ENCODE results near the gene XIRP2. TPM values are rescaled to one million over a fixed set of nuclear protein-coding genes. Genes with fewer than 3 reads are reported as not detected.
"Not testable (repeated sequence)": the region's sequence is repeated elsewhere in the genome, so short reads cannot be mapped to it uniquely, and the experiment has no call there.

The XIRP2 gene
- total and polyA plus RNA-seq, 5 donors from 2014 or later, result 0.15 TPM; not detected in 4

- no peak overlapping the region for H3K27ac ChIP-seq (ENCODE audit: insufficient read depth, low read length, poor library complexity, severe bottlenecking)
- H3K4me1 Mint-ChIP-seq, result no peaks in the 10 kb centered on the region
- no peak overlapping the region for H3K27ac Mint-ChIP-seq
- no peaks in the 10 kb centered on the region for H3K4me1 ChIP-seq (ENCODE audit: control insufficient read depth, insufficient read depth, low read length, poor library complexity, severe bottlenecking)
- no peak overlapping the region for H3K4me3 Mint-ChIP-seq
- ATAC-seq (ENCODE audit: low read depth in 2 of 2) (no peak), DNase-seq (no peak)
- no peaks in the 10 kb centered on the region for H3K9me3 ChIP-seq (ENCODE audit: control insufficient read depth in 2 of 2, low read length in 2 of 2)
- H3K27me3 ChIP-seq (ENCODE audit: control insufficient read depth, insufficient read depth, low read length), result no peaks in the 10 kb centered on the region
- H3K36me3 ChIP-seq (ENCODE audit: control insufficient read depth, insufficient read depth, low read length), result no peaks in the 10 kb centered on the region
- H3K27me3 Mint-ChIP-seq, result no peaks in the 10 kb centered on the region
- H3K4me3 ChIP-seq (ENCODE audit: low read depth, low read length), result no peak overlapping the region
- H3K9me3 Mint-ChIP-seq, result peaks cover 0 to 3% (median 0%) of the 10 kb centered on the region in 7 donors
- H3K36me3 Mint-ChIP-seq, result no peaks in the 10 kb centered on the region
These were observed 164.5 kb downstream of the XIRP2 start for GRCh38 chr2:167052825-167053224.

DNA sequence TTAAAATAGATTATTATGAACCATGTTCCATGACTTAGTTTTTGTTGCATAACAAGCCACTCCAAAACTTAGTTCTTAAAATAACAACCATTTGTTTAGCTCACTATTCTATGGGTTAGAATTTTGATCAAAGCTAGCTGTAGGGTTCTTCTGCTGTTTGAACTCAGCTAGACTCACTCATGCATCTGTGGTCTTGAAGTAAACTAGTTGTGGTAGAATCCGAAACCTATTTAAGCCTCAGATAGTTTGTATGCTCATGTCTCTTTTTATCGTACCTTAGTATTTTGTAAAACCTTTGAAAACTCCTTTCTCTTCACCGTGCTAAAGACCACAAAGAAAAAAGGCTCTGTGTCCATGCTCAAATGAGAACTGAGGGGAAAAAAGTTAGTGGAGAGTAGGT is 166.6 kb downstream of the XIRP2 start:
- Histone ChIP-seq H3K36me3 (ENCODE audit: control insufficient read depth, insufficient read depth, low read length) (no peaks in the 10 kb centered on the region), H3K27me3 (ENCODE audit: control insufficient read depth, insufficient read depth, low read length) (no peaks in the 10 kb centered on the region), H3K4me1 (ENCODE audit: control insufficient read depth, insufficient read depth, low read length, poor library complexity, severe bottlenecking) (no peaks in the 10 kb centered on the region), H3K9me3 (ENCODE audit: control insufficient read depth in 2 of 2, low read length in 2 of 2) (peaks cover 0 to 1% of the 10 kb centered on the region in 2 experiments), H3K27ac (ENCODE audit: insufficient read depth, low read length, poor library complexity, severe bottlenecking) (no peak overlapping the region), H3K4me3 (ENCODE audit: low read depth, low read length) (no peak overlapping the region)
- DNase-seq, result no peak
- Mint-ChIP-seq H3K36me3 (no peaks in the 10 kb centered on the region), H3K4me1 (no peaks in the 10 kb centered on the region), H3K27me3 (no peaks in the 10 kb centered on the region), H3K9me3 (peaks cover 0 to 7% (median 3%) of the 10 kb centered on the region in 7 donors), H3K4me3 (no peak overlapping the region), H3K27ac (no peak overlapping the region)
- ATAC-seq (ENCODE audit: low read depth in 2 of 2), result no peak

DNA sequence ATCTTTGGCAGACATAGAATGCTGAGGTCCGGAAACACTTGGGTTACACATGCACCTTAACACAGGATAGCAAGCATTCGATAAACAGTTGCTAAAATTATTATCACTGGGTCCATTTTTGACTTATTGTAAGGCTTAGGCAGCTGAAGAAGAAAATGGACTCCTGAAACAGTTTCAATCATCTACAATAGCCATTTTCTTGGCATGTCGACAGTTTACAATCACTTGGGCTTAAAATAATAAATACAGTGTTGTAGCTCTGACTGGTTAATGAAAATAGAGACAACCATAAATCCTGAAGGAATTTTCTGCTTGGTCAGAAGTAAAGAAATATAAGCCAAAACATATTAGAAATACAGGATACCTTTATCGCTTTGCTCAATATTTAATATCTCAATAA is 169.2 kb downstream of the XIRP2 start:
- Mint-ChIP-seq H3K36me3 (no peaks in the 10 kb centered on the region), H3K9me3 (peaks cover 0 to 7% (median 5%) of the 10 kb centered on the region in 7 donors), H3K27ac (no peak overlapping the region), H3K4me3 (no peak overlapping the region), H3K4me1 (no peaks in the 10 kb centered on the region), H3K27me3 (no peaks in the 10 kb centered on the region)
- Histone ChIP-seq H3K27me3 (ENCODE audit: control insufficient read depth, insufficient read depth, low read length) (no peaks in the 10 kb centered on the region), H3K4me1 (ENCODE audit: control insufficient read depth, insufficient read depth, low read length, poor library complexity, severe bottlenecking) (no peaks in the 10 kb centered on the region), H3K9me3 (ENCODE audit: control insufficient read depth in 2 of 2, low read length in 2 of 2) (peaks cover 0 to 1% of the 10 kb centered on the region in 2 experiments), H3K27ac (ENCODE audit: insufficient read depth, low read length, poor library complexity, severe bottlenecking) (no peak overlapping the region), H3K4me3 (ENCODE audit: low read depth, low read length) (no peak overlapping the region), H3K36me3 (ENCODE audit: control insufficient read depth, insufficient read depth, low read length) (no peaks in the 10 kb centered on the region)
- ATAC-seq (ENCODE audit: low read depth in 2 of 2) (no peak), DNase-seq (no peak)

GRCh38 chr2:167059173-167059572 is 170.9 kb downstream of the XIRP2 start:
- Mint-ChIP-seq H3K27me3 (no peaks in the 10 kb centered on the region), H3K27ac (no peak overlapping the region), H3K36me3 (no peaks in the 10 kb centered on the region), H3K4me1 (no peaks in the 10 kb centered on the region), H3K4me3 (no peak overlapping the region), H3K9me3 (peaks cover 0 to 7% (median 5%) of the 10 kb centered on the region in 7 donors)
- no peak overlapping the region for H3K4me3 ChIP-seq (ENCODE audit: low read depth, low read length)
- H3K9me3 ChIP-seq (ENCODE audit: control insufficient read depth in 2 of 2, low read length in 2 of 2), result peaks cover 0 to 1% of the 10 kb centered on the region in 2 experiments
- H3K27me3 ChIP-seq (ENCODE audit: control insufficient read depth, insufficient read depth, low read length), result no peaks in the 10 kb centered on the region
- no peaks in the 10 kb centered on the region for H3K4me1 ChIP-seq (ENCODE audit: control insufficient read depth, insufficient read depth, low read length, poor library complexity, severe bottlenecking)
- H3K36me3 ChIP-seq (ENCODE audit: control insufficient read depth, insufficient read depth, low read length), result no peaks in the 10 kb centered on the region
- no peak for DNase-seq
- no peak overlapping the region for H3K27ac ChIP-seq (ENCODE audit: insufficient read depth, low read length, poor library complexity, severe bottlenecking)
- ATAC-seq (ENCODE audit: low read depth in 2 of 2), result no peak

DNA sequence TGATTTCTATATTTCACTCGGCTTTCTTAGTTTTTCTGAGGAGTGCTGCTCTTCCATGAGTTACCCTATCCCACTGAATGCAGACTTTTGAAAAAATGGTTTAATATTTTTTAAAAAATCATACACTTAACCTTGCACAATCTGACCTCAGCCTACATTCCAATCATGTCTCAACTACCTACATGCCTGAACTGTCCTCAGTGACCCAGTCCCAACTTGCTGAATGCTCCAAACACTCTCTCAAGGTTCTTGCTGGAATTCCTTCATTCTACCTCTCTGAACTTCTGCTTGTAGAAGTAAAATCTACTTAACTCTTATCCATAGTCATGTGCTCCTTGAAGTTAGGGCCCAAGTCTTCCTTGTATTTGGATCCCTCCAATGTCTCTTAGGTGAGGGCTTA is 181.6 kb downstream of the XIRP2 start:
- H3K36me3 ChIP-seq (ENCODE audit: control insufficient read depth, insufficient read depth, low read length), result no peaks in the 10 kb centered on the region
- no peak overlapping the region for H3K4me3 Mint-ChIP-seq
- DNase-seq (no peak), ATAC-seq (ENCODE audit: low read depth in 2 of 2) (no peak)
- H3K27ac ChIP-seq (ENCODE audit: insufficient read depth, low read length, poor library complexity, severe bottlenecking), result no peak overlapping the region
- H3K27me3 ChIP-seq (ENCODE audit: control insufficient read depth, insufficient read depth, low read length), result no peaks in the 10 kb centered on the region
- peaks cover 0 to 9% (median 0%) of the 10 kb centered on the region in 7 donors for H3K9me3 Mint-ChIP-seq
- H3K4me1 ChIP-seq (ENCODE audit: control insufficient read depth, insufficient read depth, low read length, poor library complexity, severe bottlenecking), result no peaks in the 10 kb centered on the region
- no peaks in the 10 kb centered on the region for H3K27me3 Mint-ChIP-seq
- H3K9me3 ChIP-seq (ENCODE audit: control insufficient read depth in 2 of 2, low read length in 2 of 2), result no peaks in the 10 kb centered on the region
- H3K36me3 Mint-ChIP-seq, result no peaks in the 10 kb centered on the region
- H3K4me1 Mint-ChIP-seq, result no peaks in the 10 kb centered on the region
- H3K4me3 ChIP-seq (ENCODE audit: low read depth, low read length), result no peak overlapping the region
- no peak overlapping the region for H3K27ac Mint-ChIP-seq

GRCh38 chr2:167075708-167076107 is 187.4 kb downstream of the XIRP2 start:
- DNase-seq; H3K4me1 Mint-ChIP-seq; H3K27ac ChIP-seq (ENCODE audit: insufficient read depth, low read length, poor library complexity, severe bottlenecking); ATAC-seq (ENCODE audit: low read depth in 2 of 2); H3K27ac Mint-ChIP-seq; H3K4me3 Mint-ChIP-seq; H3K9me3 ChIP-seq (ENCODE audit: control insufficient read depth in 2 of 2, low read length in 2 of 2); H3K27me3 ChIP-seq (ENCODE audit: control insufficient read depth, insufficient read depth, low read length); H3K27me3 Mint-ChIP-seq; H3K4me1 ChIP-seq (ENCODE audit: control insufficient read depth, insufficient read depth, low read length, poor library complexity, severe bottlenecking); H3K36me3 ChIP-seq (ENCODE audit: control insufficient read depth, insufficient read depth, low read length); H3K4me3 ChIP-seq (ENCODE audit: low read depth, low read length); H3K36me3 Mint-ChIP-seq: not testable (repeated sequence)
- peaks cover 0 to 25% (median 3%) of the 10 kb centered on the region in 7 donors for H3K9me3 Mint-ChIP-seq

DNA sequence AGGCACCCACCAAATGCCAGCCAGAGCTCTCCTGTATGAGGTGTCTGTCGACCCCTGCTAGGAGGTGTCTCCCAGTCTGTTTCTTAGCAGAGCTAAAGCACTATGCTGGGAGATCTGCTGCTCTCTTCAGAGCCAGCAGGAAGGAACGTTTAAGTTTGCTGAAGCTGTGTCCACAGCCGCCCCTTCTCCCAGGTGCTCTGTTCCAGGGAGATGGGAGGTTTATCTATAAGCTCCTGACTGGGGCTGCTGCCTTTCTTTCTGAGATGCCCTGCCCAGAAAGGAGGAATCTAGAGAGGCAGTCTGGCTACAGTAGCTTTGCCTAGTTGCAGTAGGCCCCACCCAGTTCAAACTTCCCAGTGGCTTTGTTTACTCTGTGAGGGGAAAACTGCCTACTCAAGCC is 210.7 kb downstream of the XIRP2 start:
- H3K4me3 Mint-ChIP-seq; H3K4me3 ChIP-seq (ENCODE audit: low read depth, low read length); H3K36me3 Mint-ChIP-seq: not testable (repeated sequence)

GRCh38 chr2:167100506-167100905 is 212.2 kb downstream of the XIRP2 start:
- H3K27ac Mint-ChIP-seq, result no peak overlapping the region
- peaks cover 3 to 18% (median 8%) of the 10 kb centered on the region in 7 donors for H3K9me3 Mint-ChIP-seq
- Histone ChIP-seq H3K4me3 (ENCODE audit: low read depth, low read length) (no peak overlapping the region), H3K9me3 (ENCODE audit: control insufficient read depth in 2 of 2, low read length in 2 of 2) (peaks cover 0 to 1% of the 10 kb centered on the region in 2 experiments), H3K27me3 (ENCODE audit: control insufficient read depth, insufficient read depth, low read length) (no peaks in the 10 kb centered on the region), H3K27ac (ENCODE audit: insufficient read depth, low read length, poor library complexity, severe bottlenecking) (no peak overlapping the region), H3K4me1 (ENCODE audit: control insufficient read depth, insufficient read depth, low read length, poor library complexity, severe bottlenecking) (no peaks in the 10 kb centered on the region), H3K36me3 (ENCODE audit: control insufficient read depth, insufficient read depth, low read length) (no peaks in the 10 kb centered on the region)
- H3K36me3 Mint-ChIP-seq, result no peaks in the 10 kb centered on the region
- H3K4me3 Mint-ChIP-seq, result no peak overlapping the region
- DNase-seq, result no peak
- ATAC-seq (ENCODE audit: low read depth in 2 of 2), result no peak
- H3K27me3 Mint-ChIP-seq, result no peaks in the 10 kb centered on the region
- H3K4me1 Mint-ChIP-seq, result no peaks in the 10 kb centered on the region

More for the DNA sequence above, 210.7 kb downstream of the XIRP2 start:
- not testable (repeated sequence) for H3K27me3 ChIP-seq (ENCODE audit: control insufficient read depth, insufficient read depth, low read length); H3K4me1 Mint-ChIP-seq; H3K27me3 Mint-ChIP-seq; H3K9me3 ChIP-seq (ENCODE audit: control insufficient read depth in 2 of 2, low read length in 2 of 2); H3K36me3 ChIP-seq (ENCODE audit: control insufficient read depth, insufficient read depth, low read length); H3K27ac ChIP-seq (ENCODE audit: insufficient read depth, low read length, poor library complexity, severe bottlenecking); ATAC-seq (ENCODE audit: low read depth in 2 of 2); H3K27ac Mint-ChIP-seq; DNase-seq; H3K4me1 ChIP-seq (ENCODE audit: control insufficient read depth, insufficient read depth, low read length, poor library complexity, severe bottlenecking)
- H3K9me3 Mint-ChIP-seq, result peaks cover 6 to 14% (median 8%) of the 10 kb centered on the region in 7 donors
